ENCODE results near the gene GATAD1.
"Not testable (repeated sequence)": the region's sequence is repeated elsewhere in the genome, so short reads cannot be mapped to it uniquely, and the experiment has no call there.

- TF ChIP-seq, protein P1, sequence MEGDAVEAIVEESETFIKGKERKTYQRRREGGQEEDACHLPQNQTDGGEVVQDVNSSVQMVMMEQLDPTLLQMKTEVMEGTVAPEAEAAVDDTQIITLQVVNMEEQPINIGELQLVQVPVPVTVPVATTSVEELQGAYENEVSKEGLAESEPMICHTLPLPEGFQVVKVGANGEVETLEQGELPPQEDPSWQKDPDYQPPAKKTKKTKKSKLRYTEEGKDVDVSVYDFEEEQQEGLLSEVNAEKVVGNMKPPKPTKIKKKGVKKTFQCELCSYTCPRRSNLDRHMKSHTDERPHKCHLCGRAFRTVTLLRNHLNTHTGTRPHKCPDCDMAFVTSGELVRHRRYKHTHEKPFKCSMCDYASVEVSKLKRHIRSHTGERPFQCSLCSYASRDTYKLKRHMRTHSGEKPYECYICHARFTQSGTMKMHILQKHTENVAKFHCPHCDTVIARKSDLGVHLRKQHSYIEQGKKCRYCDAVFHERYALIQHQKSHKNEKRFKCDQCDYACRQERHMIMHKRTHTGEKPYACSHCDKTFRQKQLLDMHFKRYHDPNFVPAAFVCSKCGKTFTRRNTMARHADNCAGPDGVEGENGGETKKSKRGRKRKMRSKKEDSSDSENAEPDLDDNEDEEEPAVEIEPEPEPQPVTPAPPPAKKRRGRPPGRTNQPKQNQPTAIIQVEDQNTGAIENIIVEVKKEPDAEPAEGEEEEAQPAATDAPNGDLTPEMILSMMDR (IDR thresholded peaks at IDR 0.05): not testable (repeated sequence)
- TF ChIP-seq RELA (CRISPR knock-in tag; IDR thresholded peaks at IDR 0.05; ENCODE audit: borderline replicate concordance); NFYB (CRISPR knock-in tag; conservative IDR thresholded peaks at IDR 0.05; ENCODE audit: low read depth); ZNF263 (CRISPR knock-in tag; IDR thresholded peaks at IDR 0.05; ENCODE audit: low read depth): not testable (repeated sequence)
Measured at GRCh38 chr7:92484226-92484625, 36.9 kb downstream of the GATAD1 start.

All from WTC11 (cell line).